Activated T-helper 17 cell treated with anti-CD3 and anti-CD28 coated beads, Interleukin-2, amount 50 U/mL, for 72 hours (primary cell): ENCODE results near the gene TLR7. TPM values are rescaled to one million over a fixed set of nuclear protein-coding genes. Genes with fewer than 3 reads are reported as not detected.

Source experiments
- ATAC-seq: fragments of 150-1000 bp; cut with Tn5 transposase; replicated peaks from 2 replicates; pipeline ENCODE4 v1.10.0; 2021; ENCODE audit warnings: mild to moderate bottlenecking, moderate library complexity
- H3K27ac Mint-ChIP-seq: one replicate; pipeline ENCODE4 v1.8.0; 2022; ENCODE audit warnings: mixed read lengths
- H3K27me3 Mint-ChIP-seq: one replicate; pipeline ENCODE4 v1.8.0; 2022; ENCODE audit warnings: mixed read lengths
- H3K36me3 Mint-ChIP-seq: one replicate; pipeline ENCODE4 v1.8.0; 2022; ENCODE audit warnings: low read depth, mild to moderate bottlenecking, mixed read lengths
- H3K4me1 Mint-ChIP-seq: one replicate; pipeline ENCODE4 v1.8.0; 2022; ENCODE audit warnings: mixed read lengths
- H3K4me3 Mint-ChIP-seq: one replicate; pipeline ENCODE4 v1.8.0; 2022; ENCODE audit warnings: mild to moderate bottlenecking, mixed read lengths
- H3K9me3 Mint-ChIP-seq: one replicate; pipeline ENCODE4 v1.8.0; 2022; ENCODE audit warnings: mixed read lengths
- total RNA-seq, 2 donors: library from RNA; stranded (reverse); gene quantifications; one replicate each; pipeline ENCODE4 v1.2.3, GENCODE V29; 2022

Gene TLR7
- total RNA-seq, 2 donors from 2014 or later: not detected

DNA sequence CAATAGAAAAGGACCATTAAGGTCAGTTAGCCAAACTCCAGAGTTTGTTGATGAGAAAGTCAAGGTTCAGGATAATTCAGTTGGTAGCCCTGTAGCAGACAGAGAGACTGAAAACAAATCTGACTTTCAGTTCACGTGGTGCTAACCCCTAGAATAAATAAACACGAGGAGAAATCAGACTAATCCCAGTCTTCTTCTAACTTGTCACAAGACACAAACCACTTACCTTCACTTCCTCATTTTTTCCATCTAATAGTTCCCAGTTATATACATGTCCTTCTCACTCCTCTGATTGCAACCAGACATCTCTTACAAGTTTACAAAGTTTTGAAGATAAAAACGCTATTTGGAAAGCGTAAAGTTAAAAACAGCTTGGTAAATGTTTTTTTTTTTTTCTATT lies 7.7 kb downstream of the TLR7 start:
- Mint-ChIP-seq H3K4me3 (no peak overlapping the region), H3K4me1 (no peaks in the 10 kb centered on the region), H3K9me3 (no peaks in the 10 kb centered on the region), H3K27ac (no peak overlapping the region), H3K36me3 (no peaks in the 10 kb centered on the region), H3K27me3 (peaks cover 4% of the 10 kb centered on the region)
- ATAC-seq: no peak

DNA sequence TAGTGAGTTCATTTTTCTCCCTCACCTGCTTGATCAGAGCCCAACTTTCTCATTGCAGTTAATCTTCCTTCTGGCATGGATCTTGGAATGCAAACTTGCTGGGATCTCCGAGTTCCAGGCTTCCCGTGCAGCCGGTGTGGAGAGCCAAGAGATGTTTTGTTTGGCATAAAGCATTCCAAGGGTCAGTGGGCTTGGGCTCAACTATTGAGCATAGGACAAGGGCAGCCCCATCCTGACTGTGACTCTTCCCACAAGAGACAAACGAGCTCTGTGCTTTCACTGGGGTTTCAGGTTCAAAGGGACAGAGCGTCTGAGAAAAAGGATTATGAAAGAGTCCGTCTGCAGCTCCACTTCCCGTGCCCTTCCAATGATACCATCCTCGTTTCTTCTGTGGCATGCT lies 10.5 kb downstream of the TLR7 start:
- H3K27me3 Mint-ChIP-seq: peaks cover 4% of the 10 kb centered on the region
- H3K4me3 Mint-ChIP-seq: no peak overlapping the region
- no peak overlapping the region for H3K27ac Mint-ChIP-seq

DNA sequence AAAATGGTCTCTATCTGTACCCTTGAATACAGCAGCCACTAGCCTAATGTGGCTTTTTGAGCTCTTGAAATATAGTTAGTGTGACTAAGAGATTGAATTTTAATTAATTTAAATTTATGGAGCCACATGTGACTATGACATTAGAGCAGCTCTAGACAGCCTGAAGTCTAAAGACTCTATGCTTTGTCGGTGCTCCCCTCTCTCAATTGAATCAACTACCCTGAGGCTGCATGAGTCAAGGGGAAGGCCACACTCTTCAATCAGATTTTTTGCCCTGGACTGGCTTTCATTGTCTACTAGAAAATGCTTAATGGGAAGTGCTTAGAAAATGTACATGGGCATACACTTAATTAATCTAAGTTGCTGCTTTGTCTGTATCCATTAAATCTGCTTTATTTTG lies 11.7 kb downstream of the TLR7 start:
- H3K4me1 Mint-ChIP-seq: no peaks in the 10 kb centered on the region
- no peak overlapping the region for H3K27ac Mint-ChIP-seq
- H3K36me3 Mint-ChIP-seq: no peaks in the 10 kb centered on the region
- ATAC-seq: no peak
- H3K27me3 Mint-ChIP-seq: peaks cover 13% of the 10 kb centered on the region
- H3K9me3 Mint-ChIP-seq: no peaks in the 10 kb centered on the region
- H3K4me3 Mint-ChIP-seq: no peak overlapping the region

More for the DNA sequence above, 10.5 kb downstream of the TLR7 start:
- ATAC-seq: no peak
- Mint-ChIP-seq H3K4me1 (no peaks in the 10 kb centered on the region), H3K36me3 (no peaks in the 10 kb centered on the region), H3K9me3 (no peaks in the 10 kb centered on the region)

DNA sequence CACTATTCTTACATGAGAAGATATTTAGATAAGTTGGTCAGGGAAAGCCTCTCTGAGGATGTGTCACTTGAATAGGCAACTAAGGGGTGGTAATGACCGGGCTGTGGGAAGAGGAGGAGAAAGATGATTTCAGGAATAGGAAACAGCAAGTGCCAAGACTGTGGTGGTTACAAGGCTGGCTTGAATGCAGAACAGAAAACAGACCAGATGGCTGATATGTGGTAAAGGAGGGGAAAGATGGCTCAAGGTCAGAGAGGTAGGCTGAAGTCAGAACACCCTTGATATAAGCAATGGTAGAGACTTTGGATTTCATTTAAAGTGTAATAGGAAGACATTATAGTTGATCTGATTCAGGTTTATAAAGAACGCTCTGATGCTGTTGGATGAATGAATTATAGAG lies 15.0 kb downstream of the TLR7 start:
- Mint-ChIP-seq H3K9me3 (no peaks in the 10 kb centered on the region), H3K27ac (no peak overlapping the region), H3K27me3 (peaks cover 19% of the 10 kb centered on the region), H3K4me1 (no peaks in the 10 kb centered on the region), H3K36me3 (no peaks in the 10 kb centered on the region), H3K4me3 (no peak overlapping the region)
- ATAC-seq: no peak

DNA sequence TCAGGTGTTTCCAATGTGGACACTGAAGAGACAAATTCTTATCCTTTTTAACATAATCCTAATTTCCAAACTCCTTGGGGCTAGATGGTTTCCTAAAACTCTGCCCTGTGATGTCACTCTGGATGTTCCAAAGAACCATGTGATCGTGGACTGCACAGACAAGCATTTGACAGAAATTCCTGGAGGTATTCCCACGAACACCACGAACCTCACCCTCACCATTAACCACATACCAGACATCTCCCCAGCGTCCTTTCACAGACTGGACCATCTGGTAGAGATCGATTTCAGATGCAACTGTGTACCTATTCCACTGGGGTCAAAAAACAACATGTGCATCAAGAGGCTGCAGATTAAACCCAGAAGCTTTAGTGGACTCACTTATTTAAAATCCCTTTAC lies 18.6 kb downstream of the TLR7 start:
- no peaks in the 10 kb centered on the region for H3K36me3 Mint-ChIP-seq
- H3K4me1 Mint-ChIP-seq: no peaks in the 10 kb centered on the region
- peaks cover 19% of the 10 kb centered on the region for H3K27me3 Mint-ChIP-seq
- H3K4me3 Mint-ChIP-seq: no peak overlapping the region
- H3K27ac Mint-ChIP-seq: no peak overlapping the region
- no peaks in the 10 kb centered on the region for H3K9me3 Mint-ChIP-seq
- no peak for ATAC-seq

DNA sequence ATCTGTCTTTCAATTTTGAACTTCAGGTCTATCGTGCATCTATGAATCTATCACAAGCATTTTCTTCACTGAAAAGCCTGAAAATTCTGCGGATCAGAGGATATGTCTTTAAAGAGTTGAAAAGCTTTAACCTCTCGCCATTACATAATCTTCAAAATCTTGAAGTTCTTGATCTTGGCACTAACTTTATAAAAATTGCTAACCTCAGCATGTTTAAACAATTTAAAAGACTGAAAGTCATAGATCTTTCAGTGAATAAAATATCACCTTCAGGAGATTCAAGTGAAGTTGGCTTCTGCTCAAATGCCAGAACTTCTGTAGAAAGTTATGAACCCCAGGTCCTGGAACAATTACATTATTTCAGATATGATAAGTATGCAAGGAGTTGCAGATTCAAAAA lies 19.7 kb downstream of the TLR7 start:
- Mint-ChIP-seq H3K4me1 (no peaks in the 10 kb centered on the region), H3K36me3 (no peaks in the 10 kb centered on the region), H3K27me3 (peaks cover 19% of the 10 kb centered on the region), H3K4me3 (no peak overlapping the region), H3K27ac (no peak overlapping the region), H3K9me3 (no peaks in the 10 kb centered on the region)
- no peak for ATAC-seq

DNA sequence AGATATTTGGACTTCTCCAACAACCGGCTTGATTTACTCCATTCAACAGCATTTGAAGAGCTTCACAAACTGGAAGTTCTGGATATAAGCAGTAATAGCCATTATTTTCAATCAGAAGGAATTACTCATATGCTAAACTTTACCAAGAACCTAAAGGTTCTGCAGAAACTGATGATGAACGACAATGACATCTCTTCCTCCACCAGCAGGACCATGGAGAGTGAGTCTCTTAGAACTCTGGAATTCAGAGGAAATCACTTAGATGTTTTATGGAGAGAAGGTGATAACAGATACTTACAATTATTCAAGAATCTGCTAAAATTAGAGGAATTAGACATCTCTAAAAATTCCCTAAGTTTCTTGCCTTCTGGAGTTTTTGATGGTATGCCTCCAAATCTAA lies 20.3 kb downstream of the TLR7 start:
- no peak overlapping the region for H3K27ac Mint-ChIP-seq
- no peak overlapping the region for H3K4me3 Mint-ChIP-seq
- no peak for ATAC-seq
- no peaks in the 10 kb centered on the region for H3K36me3 Mint-ChIP-seq
- peaks cover 16% of the 10 kb centered on the region for H3K27me3 Mint-ChIP-seq
- no peaks in the 10 kb centered on the region for H3K9me3 Mint-ChIP-seq
- H3K4me1 Mint-ChIP-seq: no peaks in the 10 kb centered on the region

DNA sequence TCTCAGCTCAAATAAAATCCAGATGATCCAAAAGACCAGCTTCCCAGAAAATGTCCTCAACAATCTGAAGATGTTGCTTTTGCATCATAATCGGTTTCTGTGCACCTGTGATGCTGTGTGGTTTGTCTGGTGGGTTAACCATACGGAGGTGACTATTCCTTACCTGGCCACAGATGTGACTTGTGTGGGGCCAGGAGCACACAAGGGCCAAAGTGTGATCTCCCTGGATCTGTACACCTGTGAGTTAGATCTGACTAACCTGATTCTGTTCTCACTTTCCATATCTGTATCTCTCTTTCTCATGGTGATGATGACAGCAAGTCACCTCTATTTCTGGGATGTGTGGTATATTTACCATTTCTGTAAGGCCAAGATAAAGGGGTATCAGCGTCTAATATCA lies 20.9 kb downstream of the TLR7 start:
- Mint-ChIP-seq H3K9me3 (no peaks in the 10 kb centered on the region), H3K36me3 (no peaks in the 10 kb centered on the region), H3K4me3 (no peak overlapping the region), H3K4me1 (no peaks in the 10 kb centered on the region), H3K27ac (no peak overlapping the region), H3K27me3 (peaks cover 13% of the 10 kb centered on the region)
- ATAC-seq: no peak

DNA sequence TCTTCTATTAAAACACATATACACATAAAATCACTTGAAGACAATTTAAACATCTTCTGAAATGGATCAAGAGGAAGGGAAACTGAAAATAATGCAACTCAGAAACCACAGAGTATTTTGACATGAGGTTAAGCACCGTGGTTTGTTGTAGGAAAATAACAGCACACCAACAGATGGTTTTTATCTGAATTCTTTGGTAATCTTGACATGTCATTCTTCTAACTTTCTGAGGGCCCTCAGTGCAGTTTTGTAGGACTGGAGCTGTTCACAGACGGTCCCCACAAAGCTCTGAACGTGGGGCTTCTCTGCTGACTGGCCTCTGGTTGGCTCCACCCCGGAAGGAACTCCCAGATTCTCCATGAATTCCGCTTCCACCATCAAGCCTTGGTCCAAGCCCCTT lies 23.6 kb downstream of the TLR7 start:
- no peaks in the 10 kb centered on the region for H3K27me3 Mint-ChIP-seq
- peak; percentile 31 for ATAC-seq
- H3K9me3 Mint-ChIP-seq: no peaks in the 10 kb centered on the region
- no peaks in the 10 kb centered on the region for H3K36me3 Mint-ChIP-seq
- H3K4me3 Mint-ChIP-seq: no peak overlapping the region
- no peaks in the 10 kb centered on the region for H3K4me1 Mint-ChIP-seq
- no peak overlapping the region for H3K27ac Mint-ChIP-seq

DNA sequence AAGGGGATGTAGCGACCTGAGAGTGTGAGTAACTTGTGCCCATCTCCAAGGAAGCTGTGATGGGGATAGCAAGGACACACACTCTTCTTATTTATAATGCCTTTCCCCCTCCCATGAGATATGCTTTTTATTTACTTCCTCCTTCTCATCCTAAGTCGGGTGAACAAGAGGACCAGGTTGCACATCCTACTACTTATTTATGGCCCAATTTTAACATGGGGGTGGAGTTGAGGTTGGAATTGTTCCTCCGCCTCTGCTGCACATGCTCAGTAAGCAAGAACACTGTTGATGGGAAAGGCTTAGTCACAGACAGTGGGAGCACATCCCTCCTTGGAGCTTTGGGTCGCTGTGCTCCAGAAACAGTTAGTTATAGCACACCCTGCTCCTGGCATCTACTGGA lies 24.3 kb downstream of the TLR7 start:
- no peaks in the 10 kb centered on the region for H3K27me3 Mint-ChIP-seq
- no peak for ATAC-seq
- H3K9me3 Mint-ChIP-seq: no peaks in the 10 kb centered on the region
- H3K36me3 Mint-ChIP-seq: no peaks in the 10 kb centered on the region
- no peak overlapping the region for H3K27ac Mint-ChIP-seq
- H3K4me1 Mint-ChIP-seq: no peaks in the 10 kb centered on the region
- no peak overlapping the region for H3K4me3 Mint-ChIP-seq

DNA sequence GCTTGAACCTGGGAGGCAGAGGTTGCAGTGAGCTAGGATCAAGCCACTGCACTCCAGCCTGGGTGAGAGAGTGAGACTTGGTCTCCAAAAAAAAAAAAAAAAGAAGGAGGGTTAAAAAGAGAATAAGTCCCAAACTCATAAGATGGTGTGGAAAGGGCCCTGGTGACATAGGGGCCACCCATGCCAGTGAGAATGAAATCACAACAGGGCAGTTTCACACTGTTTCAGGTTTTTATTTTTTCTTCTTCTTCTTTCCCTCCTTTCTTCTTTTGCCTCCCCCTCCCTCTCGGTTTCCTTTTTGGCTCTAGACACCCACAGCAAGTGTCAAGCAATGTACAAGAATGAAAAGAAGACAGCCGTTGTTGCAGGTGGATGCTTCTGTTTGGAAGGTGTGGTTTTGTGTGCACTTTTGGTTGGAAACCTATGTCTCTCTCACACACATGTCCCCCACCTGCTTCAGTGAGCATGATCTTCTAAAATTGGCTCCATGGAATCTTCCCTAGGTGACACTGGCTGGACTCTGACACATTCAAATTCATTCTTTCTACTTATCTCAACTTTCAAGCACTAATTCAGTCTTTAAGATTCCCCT lies 25.1 kb downstream of the TLR7 start:
- H3K9me3 Mint-ChIP-seq: no peaks in the 10 kb centered on the region
- H3K36me3 Mint-ChIP-seq: no peaks in the 10 kb centered on the region
- H3K4me1 Mint-ChIP-seq: no peaks in the 10 kb centered on the region
- H3K4me3 Mint-ChIP-seq: no peak overlapping the region
- no peaks in the 10 kb centered on the region for H3K27me3 Mint-ChIP-seq
- peak; percentile 16 for ATAC-seq
- H3K27ac Mint-ChIP-seq: no peak overlapping the region

DNA sequence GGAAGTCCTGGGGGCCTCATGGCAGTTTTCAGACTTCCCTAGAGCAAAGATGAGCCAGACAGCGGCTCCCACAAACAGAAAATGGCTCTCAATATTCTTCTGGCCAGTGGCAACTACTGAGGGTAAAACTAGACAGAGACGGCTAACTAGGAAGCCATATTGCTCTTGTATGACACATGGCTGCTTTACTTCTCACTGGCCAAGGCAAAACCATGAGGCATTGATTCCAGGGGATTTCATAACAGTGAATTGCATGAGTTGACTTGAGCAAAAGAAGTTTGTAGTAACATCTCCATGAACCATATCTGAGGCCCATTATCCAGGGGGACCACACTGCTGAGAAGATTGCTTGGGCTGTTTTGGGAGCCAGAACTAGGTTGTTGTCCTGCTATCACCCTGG lies 25.8 kb downstream of the TLR7 start:
- no peaks in the 10 kb centered on the region for H3K4me1 Mint-ChIP-seq
- no peak overlapping the region for H3K4me3 Mint-ChIP-seq
- H3K36me3 Mint-ChIP-seq: no peaks in the 10 kb centered on the region
- no peaks in the 10 kb centered on the region for H3K9me3 Mint-ChIP-seq
- ATAC-seq: no peak
- no peak overlapping the region for H3K27ac Mint-ChIP-seq
- H3K27me3 Mint-ChIP-seq: no peaks in the 10 kb centered on the region

DNA sequence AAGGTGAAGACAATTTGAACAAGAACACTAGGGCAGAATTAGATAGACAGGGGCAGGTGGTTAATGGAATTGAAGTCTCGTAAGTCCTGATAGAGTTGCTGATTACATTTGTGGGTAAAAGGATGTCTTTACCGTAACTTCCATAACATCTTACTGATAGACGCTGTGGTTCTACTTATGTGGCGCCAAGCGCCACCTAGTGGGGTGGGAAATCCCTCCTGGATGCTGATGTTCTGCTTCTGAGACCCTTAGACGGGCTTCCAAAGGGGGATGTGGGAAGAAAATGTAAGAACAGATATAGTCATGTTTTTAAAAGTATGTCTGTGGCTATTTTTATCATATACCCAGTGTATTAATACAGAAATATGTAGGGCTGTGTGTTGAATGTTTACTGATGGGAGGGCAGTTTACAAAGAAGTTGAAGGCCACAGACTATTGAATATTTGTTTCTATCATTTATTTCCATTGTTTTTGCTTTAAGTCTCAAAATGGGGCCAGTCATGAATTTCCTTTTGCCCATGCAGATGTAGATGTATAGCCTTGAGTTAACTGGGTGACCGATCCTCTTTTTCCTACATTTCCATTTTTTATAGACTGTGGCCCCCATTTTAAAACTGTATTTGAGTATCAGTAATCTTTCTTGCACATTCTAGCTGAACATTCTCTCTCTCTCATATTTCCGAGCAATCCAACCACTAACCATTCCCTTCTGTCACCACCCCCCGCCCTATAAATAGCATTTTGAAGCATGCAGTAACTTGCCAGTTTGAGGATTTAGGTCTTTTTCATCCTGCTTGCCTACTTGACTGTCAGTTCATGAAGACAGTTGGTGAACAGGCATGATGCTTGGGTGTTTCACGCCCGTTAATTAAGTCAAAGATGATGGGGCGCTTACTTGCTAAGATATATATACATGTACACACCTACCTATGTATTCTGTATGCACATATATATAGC lies 27.5 kb downstream of the TLR7 start:
- Mint-ChIP-seq H3K9me3 (no peaks in the 10 kb centered on the region), H3K4me3 (no peak overlapping the region), H3K36me3 (no peaks in the 10 kb centered on the region), H3K27me3 (no peaks in the 10 kb centered on the region), H3K27ac (no peak overlapping the region), H3K4me1 (no peaks in the 10 kb centered on the region)
- ATAC-seq: no peak

DNA sequence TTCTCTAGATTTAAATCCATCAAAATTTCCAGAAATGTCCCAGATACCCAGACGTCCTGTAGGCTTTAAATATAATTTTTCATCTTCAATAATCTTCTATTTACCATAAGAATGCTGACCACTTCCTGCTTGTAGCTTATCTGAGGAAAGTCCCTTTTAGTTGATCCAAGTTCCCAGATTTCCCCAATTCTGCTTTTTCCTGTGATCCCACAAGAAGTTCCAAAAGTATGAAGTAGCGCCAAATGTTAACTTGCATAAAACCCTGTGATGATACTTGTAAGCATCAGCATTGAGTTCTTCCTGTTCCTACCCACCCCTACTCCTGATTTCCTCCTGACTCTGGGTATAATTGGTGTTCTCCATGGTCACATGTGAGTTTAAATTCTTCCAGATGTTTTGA lies 29.0 kb downstream of the TLR7 start:
- Mint-ChIP-seq H3K27me3 (no peaks in the 10 kb centered on the region), H3K9me3 (no peaks in the 10 kb centered on the region), H3K27ac (no peak overlapping the region), H3K4me3 (no peak overlapping the region), H3K4me1 (no peaks in the 10 kb centered on the region), H3K36me3 (no peaks in the 10 kb centered on the region)
- no peak for ATAC-seq

DNA sequence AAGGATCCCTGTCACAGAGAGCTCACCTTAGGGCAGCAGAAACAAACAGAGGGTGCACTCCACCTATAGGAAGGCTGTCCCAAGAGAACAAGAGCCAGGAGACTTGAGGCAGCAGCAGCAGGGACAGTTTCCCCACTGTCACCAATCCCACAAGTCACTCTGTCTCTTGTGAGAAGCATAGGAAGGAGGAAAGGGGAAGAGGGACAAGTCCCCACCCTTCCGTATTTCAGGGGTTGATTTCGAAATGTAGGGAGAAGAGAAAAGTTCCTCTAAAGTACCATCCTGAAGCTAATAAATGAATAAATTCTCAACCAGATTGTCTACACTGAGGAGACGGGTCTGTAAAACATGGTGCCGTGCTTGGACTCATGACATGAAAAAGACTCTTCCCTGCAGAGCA lies 30.1 kb downstream of the TLR7 start:
- no peak for ATAC-seq
- H3K27me3 Mint-ChIP-seq: no peaks in the 10 kb centered on the region
- no peak overlapping the region for H3K27ac Mint-ChIP-seq
- H3K4me1 Mint-ChIP-seq: peaks cover 5% of the 10 kb centered on the region
- no peak overlapping the region for H3K4me3 Mint-ChIP-seq
- H3K36me3 Mint-ChIP-seq: no peaks in the 10 kb centered on the region
- no peaks in the 10 kb centered on the region for H3K9me3 Mint-ChIP-seq
